ENCODE measurements around the gene GIT1.

GRCh38 chr17:29588017-29588561 lies 1.4 kb downstream of the GIT1 start:
- TF ChIP-seq POLR2A (IDR thresholded peaks at IDR 0.05) (no peak), CTCF (IDR thresholded peaks at IDR 0.05) (no peak)

Data from ovary (tissue), 3 donors.